Liver (tissue), 9 donors: ENCODE measurements around the gene LRRC63. TPM values are rescaled to one million over a fixed set of nuclear protein-coding genes. Genes with fewer than 3 reads are reported as not detected.

Experiments used
- DNase-seq: peaks from one replicate; pipeline ENCODE4 v3.0.0-alpha.2; 2017; ENCODE audit warnings: low spot score
- H3K27ac ChIP-seq, 2 donors: one replicate each; pipeline ENCODE4 v1.7.0; 2013; ENCODE audit warnings: inconsistent platforms in 2 of 2, low read length in 2 of 2, control low read depth in 1 of 2, low read depth in 1 of 2, mild to moderate bottlenecking in 1 of 2
- H3K27me3 ChIP-seq, 4 donors: one replicate each; pipeline versions ENCODE4 v1.6.1 to v1.7.0; 2013; ENCODE audit warnings: low read length in 3 of 4, inconsistent platforms in 1 of 4, mild to moderate bottlenecking in 1 of 4, moderate library complexity in 1 of 4; ENCODE audit not compliant: control insufficient read depth in 4 of 4, insufficient read depth in 4 of 4
- H3K36me3 ChIP-seq, 4 donors: one replicate each; pipeline versions ENCODE4 v1.6.1 to v1.7.0; 2013; ENCODE audit warnings: low read length in 3 of 4, mild to moderate bottlenecking in 3 of 4, low read depth in 1 of 4, moderate library complexity in 1 of 4; ENCODE audit not compliant: control insufficient read depth in 4 of 4, insufficient read depth in 3 of 4
- H3K4me1 ChIP-seq, 4 donors: one replicate each; pipeline versions ENCODE4 v1.6.1 to v1.7.0; 2013; ENCODE audit warnings: low read length in 3 of 4, mild to moderate bottlenecking in 3 of 4, moderate library complexity in 1 of 4; ENCODE audit not compliant: control insufficient read depth in 4 of 4, insufficient read depth in 4 of 4
- H3K4me3 ChIP-seq, 3 donors: one replicate each; pipeline versions ENCODE4 v1.6.1 to v1.7.0; 2013; ENCODE audit warnings: low read length in 3 of 3, control low read depth in 1 of 3, low read depth in 1 of 3, mild to moderate bottlenecking in 1 of 3
- H3K9ac ChIP-seq, 2 donors: one replicate each; pipeline ENCODE4 v1.7.0; 2013; ENCODE audit warnings: low read length in 2 of 2, mild to moderate bottlenecking in 2 of 2, moderate library complexity in 2 of 2, control low read depth in 1 of 2, low read depth in 1 of 2
- H3K9me3 ChIP-seq, 4 donors: one replicate each; pipeline versions ENCODE4 v1.6.1 to v1.7.0; 2013; ENCODE audit warnings: low read length in 3 of 4; ENCODE audit not compliant: control insufficient read depth in 4 of 4
- ATF3 ChIP-seq: IDR thresholded peaks from 2 replicates; pipeline ENCODE4 v1.6.1; 2016; ENCODE audit warnings: antibody characterized with exemption
- EGR1 ChIP-seq, 2 donors: IDR thresholded peaks; 2 replicates each; pipeline ENCODE4 v1.6.1; 2016 to 2018; ENCODE audit warnings: antibody characterized with exemption in 2 of 2, low read depth in 2 of 2
- FOXA1 ChIP-seq: IDR thresholded peaks from 2 replicates; pipeline ENCODE4 v1.6.1; 2016; ENCODE audit warnings: antibody characterized with exemption
- FOXA2 ChIP-seq: IDR thresholded peaks from 2 replicates; pipeline ENCODE4 v1.6.1; 2016; ENCODE audit warnings: antibody characterized with exemption
- GABPA ChIP-seq, 2 donors: IDR thresholded peaks in 1 of 2; conservative IDR thresholded peaks in 1 of 2; 2 replicates each; pipeline ENCODE4 v1.6.1; 2016; ENCODE audit warnings: antibody characterized with exemption in 2 of 2, mild to moderate bottlenecking in 1 of 2, moderate library complexity in 1 of 2
- HNF4A ChIP-seq, 2 donors: conservative IDR thresholded peaks; 2 replicates each; pipeline ENCODE4 v1.6.1; 2016; ENCODE audit warnings: antibody characterized with exemption in 2 of 2, mild to moderate bottlenecking in 2 of 2
- HNF4G ChIP-seq: IDR thresholded peaks from 2 replicates; pipeline ENCODE4 v1.6.1; 2016; ENCODE audit warnings: antibody characterized with exemption
- JUND ChIP-seq, 2 donors: IDR thresholded peaks; 2 replicates each; pipeline ENCODE4 v1.6.1; 2016; ENCODE audit warnings: antibody characterized with exemption in 2 of 2
- MAX ChIP-seq: IDR thresholded peaks from 2 replicates; pipeline ENCODE4 v1.6.1; 2016; ENCODE audit warnings: antibody characterized with exemption
- RAD21 ChIP-seq, 2 donors: IDR thresholded peaks; 2 replicates each; pipeline ENCODE4 v1.6.1; 2016; ENCODE audit warnings: antibody characterized with exemption in 2 of 2, mild to moderate bottlenecking in 2 of 2
- RXRA ChIP-seq, 2 donors: IDR thresholded peaks; 2 replicates each; pipeline ENCODE4 v1.6.1; 2017 to 2018; ENCODE audit warnings: antibody characterized with exemption in 2 of 2, mild to moderate bottlenecking in 1 of 2
- SP1 ChIP-seq: IDR thresholded peaks from 2 replicates; pipeline ENCODE4 v1.6.1; 2018; ENCODE audit warnings: antibody characterized with exemption, mild to moderate bottlenecking
- TAF1 ChIP-seq: conservative IDR thresholded peaks from 2 replicates; pipeline ENCODE4 v1.6.1; 2016; ENCODE audit warnings: antibody characterized with exemption, mild to moderate bottlenecking
- YY1 ChIP-seq: IDR thresholded peaks from 2 replicates; pipeline ENCODE4 v1.6.1; 2016; ENCODE audit warnings: antibody characterized with exemption, mild to moderate bottlenecking
- WGBS: extraction: QIAGEN DNeasy Blood & Tissue Kit; methylation state at CpG from one replicate; pipeline ENCODE4 v1.1.7; 2013; 5-methylcytosine and 5-hydroxymethylcytosine counted together
- polyA plus RNA-seq, 2 donors: library from polyadenylated mRNA; stranded (reverse) in 1 of 2; unstranded in 1 of 2; fragments of 200-250 nt in 1 of 2; fragments of >200 nt in 1 of 2; fragmentation: Nextera tagmentation in 1 of 2; extraction: Ambion mirVana in 1 of 2; gene quantifications; one replicate each; pipeline versions ENCODE4 v1.2.1 to v1.2.3, GENCODE V29; 2013 to 2015
- total RNA-seq, 2 donors: library from RNA; depleted of rRNA; stranded (reverse); fragments of >200 nt; gene quantifications; one replicate each; pipeline ENCODE4 v1.2.3, GENCODE V29; 2014
- TF ChIP-seq, protein P1 (sequence below): IDR thresholded peaks from 2 replicates; pipeline ENCODE4 v1.6.1; 2016; ENCODE audit warnings: antibody characterized with exemption, mild to moderate bottlenecking
- TF ChIP-seq, protein P2 (sequence below): fragments of 150-350 bp; IDR thresholded peaks from 2 replicates; pipeline ENCODE4 v1.5.1; 2017; ENCODE audit warnings: improper control_type of control experiment, low read depth, low read length; ENCODE audit not compliant: missing input control
- TF ChIP-seq, protein P3 (sequence below): IDR thresholded peaks from 2 replicates; pipeline ENCODE4 v1.6.1; 2016; ENCODE audit warnings: antibody characterized with exemption
- donor health status: healthy.
- donor health status: healthy.
- donor health status: healthy.
- donor health status: healthy.
- donor health status: healthy.

The LRRC63 gene
- total and polyA plus RNA-seq, 4 donors, result 0.03 to 0.84 (median 0.09) TPM

DNA sequence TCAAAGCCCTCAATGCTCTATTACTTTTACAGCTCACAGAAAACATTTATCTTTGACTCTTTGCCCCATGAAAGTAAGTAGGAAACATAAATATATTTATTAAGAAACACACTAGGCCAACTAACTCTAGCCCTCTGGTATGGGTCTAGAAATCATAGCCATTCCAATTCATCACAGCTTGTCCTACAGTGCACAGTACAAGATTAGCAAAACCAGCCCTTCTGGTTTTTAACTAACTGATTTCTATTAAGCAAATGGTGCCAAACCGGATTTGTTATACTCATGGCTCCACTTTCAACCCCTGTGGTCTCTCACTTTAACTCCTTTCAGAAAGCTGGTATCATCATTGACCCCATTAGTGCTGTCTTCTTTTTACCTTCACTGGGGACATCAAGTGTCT lies 5.6 kb upstream of the LRRC63 start:
- TF ChIP-seq SP1 (no peak), GABPA (IDR thresholded peaks at IDR 0.05 in 1 of 2, conservative IDR thresholded peaks at IDR 0.05 in 1 of 2) (no peak), RXRA (IDR thresholded peaks at IDR 0.05) (no peak), JUND (IDR thresholded peaks at IDR 0.05) (no peak), HNF4A (conservative IDR thresholded peaks at IDR 0.05) (no peak), ATF3 (no peak), TAF1 (no peak), RAD21 (IDR thresholded peaks at IDR 0.05) (no peak), HNF4G (no peak), FOXA1 (no peak), FOXA2 (no peak), EGR1 (IDR thresholded peaks at IDR 0.05; ENCODE audit: low read depth in 2 of 2) (no peak), MAX (no peak), YY1 (no peak)
- TF ChIP-seq, protein P1, sequence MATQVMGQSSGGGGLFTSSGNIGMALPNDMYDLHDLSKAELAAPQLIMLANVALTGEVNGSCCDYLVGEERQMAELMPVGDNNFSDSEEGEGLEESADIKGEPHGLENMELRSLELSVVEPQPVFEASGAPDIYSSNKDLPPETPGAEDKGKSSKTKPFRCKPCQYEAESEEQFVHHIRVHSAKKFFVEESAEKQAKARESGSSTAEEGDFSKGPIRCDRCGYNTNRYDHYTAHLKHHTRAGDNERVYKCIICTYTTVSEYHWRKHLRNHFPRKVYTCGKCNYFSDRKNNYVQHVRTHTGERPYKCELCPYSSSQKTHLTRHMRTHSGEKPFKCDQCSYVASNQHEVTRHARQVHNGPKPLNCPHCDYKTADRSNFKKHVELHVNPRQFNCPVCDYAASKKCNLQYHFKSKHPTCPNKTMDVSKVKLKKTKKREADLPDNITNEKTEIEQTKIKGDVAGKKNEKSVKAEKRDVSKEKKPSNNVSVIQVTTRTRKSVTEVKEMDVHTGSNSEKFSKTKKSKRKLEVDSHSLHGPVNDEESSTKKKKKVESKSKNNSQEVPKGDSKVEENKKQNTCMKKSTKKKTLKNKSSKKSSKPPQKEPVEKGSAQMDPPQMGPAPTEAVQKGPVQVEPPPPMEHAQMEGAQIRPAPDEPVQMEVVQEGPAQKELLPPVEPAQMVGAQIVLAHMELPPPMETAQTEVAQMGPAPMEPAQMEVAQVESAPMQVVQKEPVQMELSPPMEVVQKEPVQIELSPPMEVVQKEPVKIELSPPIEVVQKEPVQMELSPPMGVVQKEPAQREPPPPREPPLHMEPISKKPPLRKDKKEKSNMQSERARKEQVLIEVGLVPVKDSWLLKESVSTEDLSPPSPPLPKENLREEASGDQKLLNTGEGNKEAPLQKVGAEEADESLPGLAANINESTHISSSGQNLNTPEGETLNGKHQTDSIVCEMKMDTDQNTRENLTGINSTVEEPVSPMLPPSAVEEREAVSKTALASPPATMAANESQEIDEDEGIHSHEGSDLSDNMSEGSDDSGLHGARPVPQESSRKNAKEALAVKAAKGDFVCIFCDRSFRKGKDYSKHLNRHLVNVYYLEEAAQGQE, result no peak
- TF ChIP-seq, protein P2, sequence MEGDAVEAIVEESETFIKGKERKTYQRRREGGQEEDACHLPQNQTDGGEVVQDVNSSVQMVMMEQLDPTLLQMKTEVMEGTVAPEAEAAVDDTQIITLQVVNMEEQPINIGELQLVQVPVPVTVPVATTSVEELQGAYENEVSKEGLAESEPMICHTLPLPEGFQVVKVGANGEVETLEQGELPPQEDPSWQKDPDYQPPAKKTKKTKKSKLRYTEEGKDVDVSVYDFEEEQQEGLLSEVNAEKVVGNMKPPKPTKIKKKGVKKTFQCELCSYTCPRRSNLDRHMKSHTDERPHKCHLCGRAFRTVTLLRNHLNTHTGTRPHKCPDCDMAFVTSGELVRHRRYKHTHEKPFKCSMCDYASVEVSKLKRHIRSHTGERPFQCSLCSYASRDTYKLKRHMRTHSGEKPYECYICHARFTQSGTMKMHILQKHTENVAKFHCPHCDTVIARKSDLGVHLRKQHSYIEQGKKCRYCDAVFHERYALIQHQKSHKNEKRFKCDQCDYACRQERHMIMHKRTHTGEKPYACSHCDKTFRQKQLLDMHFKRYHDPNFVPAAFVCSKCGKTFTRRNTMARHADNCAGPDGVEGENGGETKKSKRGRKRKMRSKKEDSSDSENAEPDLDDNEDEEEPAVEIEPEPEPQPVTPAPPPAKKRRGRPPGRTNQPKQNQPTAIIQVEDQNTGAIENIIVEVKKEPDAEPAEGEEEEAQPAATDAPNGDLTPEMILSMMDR, result no peak
- TF ChIP-seq, protein P3, sequence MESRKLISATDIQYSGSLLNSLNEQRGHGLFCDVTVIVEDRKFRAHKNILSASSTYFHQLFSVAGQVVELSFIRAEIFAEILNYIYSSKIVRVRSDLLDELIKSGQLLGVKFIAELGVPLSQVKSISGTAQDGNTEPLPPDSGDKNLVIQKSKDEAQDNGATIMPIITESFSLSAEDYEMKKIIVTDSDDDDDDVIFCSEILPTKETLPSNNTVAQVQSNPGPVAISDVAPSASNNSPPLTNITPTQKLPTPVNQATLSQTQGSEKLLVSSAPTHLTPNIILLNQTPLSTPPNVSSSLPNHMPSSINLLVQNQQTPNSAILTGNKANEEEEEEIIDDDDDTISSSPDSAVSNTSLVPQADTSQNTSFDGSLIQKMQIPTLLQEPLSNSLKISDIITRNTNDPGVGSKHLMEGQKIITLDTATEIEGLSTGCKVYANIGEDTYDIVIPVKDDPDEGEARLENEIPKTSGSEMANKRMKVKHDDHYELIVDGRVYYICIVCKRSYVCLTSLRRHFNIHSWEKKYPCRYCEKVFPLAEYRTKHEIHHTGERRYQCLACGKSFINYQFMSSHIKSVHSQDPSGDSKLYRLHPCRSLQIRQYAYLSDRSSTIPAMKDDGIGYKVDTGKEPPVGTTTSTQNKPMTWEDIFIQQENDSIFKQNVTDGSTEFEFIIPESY, result no peak
- no peaks in the 10 kb centered on the region for H3K27me3 ChIP-seq
- H3K4me1 ChIP-seq, result peaks cover 0 to 1% (median under 1%) of the 10 kb centered on the region in 4 donors
- no peaks in the 10 kb centered on the region for H3K9me3 ChIP-seq
- H3K36me3 ChIP-seq, result no peaks in the 10 kb centered on the region
- no peak overlapping the region for H3K4me3 ChIP-seq
- 85% methylated on average over 1 of the region's 1 CpG for WGBS
- H3K27ac ChIP-seq, result no peak overlapping the region
- H3K9ac ChIP-seq, result no peak overlapping the region
- no peak for DNase-seq

DNA sequence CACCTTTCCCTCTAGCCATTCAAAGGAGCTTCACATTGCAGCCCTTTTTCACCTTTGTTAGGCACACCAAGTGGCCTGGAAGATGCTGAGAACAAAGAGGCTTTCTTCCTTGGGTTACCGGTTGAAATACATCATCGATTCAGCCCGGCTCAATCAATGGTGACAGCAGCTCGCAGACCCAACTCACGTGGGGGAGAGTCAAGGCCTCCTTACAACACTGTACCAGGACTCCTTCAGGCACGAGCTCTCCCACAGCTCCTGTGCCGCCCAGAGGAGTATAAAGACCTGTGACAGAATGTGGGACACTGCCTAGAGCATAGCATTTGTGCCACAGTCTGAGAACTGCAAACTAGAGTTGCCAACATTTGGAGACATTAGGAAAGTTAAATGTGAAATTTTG lies 3.9 kb upstream of the LRRC63 start:
- no peak overlapping the region for H3K27ac ChIP-seq
- WGBS, result 83% methylated on average over 7 of the region's 7 CpGs
- no peaks in the 10 kb centered on the region for H3K36me3 ChIP-seq

More for the DNA sequence above, 3.9 kb upstream of the LRRC63 start:
- TF ChIP-seq HNF4A (conservative IDR thresholded peaks at IDR 0.05) (no peak), TAF1 (no peak), JUND (IDR thresholded peaks at IDR 0.05) (no peak), FOXA2 (no peak), ATF3 (no peak)
- peaks cover 0 to 10% (median 7%) of the 10 kb centered on the region in 4 donors for H3K4me1 ChIP-seq
- no peak for DNase-seq
- H3K4me3 ChIP-seq, result no peak overlapping the region
- no peaks in the 10 kb centered on the region for H3K9me3 ChIP-seq
- H3K9ac ChIP-seq, result no peak overlapping the region
- H3K27me3 ChIP-seq, result no peaks in the 10 kb centered on the region
